ENCODE measurements around the gene PCDHB8. TPM values are rescaled to one million over a fixed set of nuclear protein-coding genes. Genes with fewer than 3 reads are reported as not detected.
"Not testable (repeated sequence)": the region's sequence is repeated elsewhere in the genome, so short reads cannot be mapped to it uniquely, and the experiment has no call there.

Gene PCDHB8
- total RNA-seq, 1 donor from 2014 or later, result 2.4 TPM

- Mint-ChIP-seq H3K27ac (no peak within 1 kb of the TSS), H3K4me3 (peak within 1 kb of the TSS; percentile 10), H3K4me1 (no peaks in the 10 kb centered on the region), H3K36me3 (peaks cover 54% of the 10 kb centered on the region), H3K27me3 (ENCODE audit: low read depth) (no peaks in the 10 kb centered on the region), H3K9me3 (peaks cover 58% of the 10 kb centered on the region)
- no peak for DNase-seq (ENCODE audit: low spot score in 2 of 2, unreplicated experiment in 2 of 2)
- peak; percentile 32 for TF ChIP-seq CTCF (IDR thresholded peaks at IDR 0.05; ENCODE audit: unreplicated experiment)
Measured at GRCh38 chr5:141199359-141200235, 22.0 kb downstream of the PCDHB8 start, which contains the start of gene PCDHB11. Gene PCDHB11 (plus strand): TSS chr5:141199627. CDS start chr5:141199775, 148 bp downstream.

GRCh38 chr5:141201126-141201525 is 23.5 kb downstream of the PCDHB8 start:
- not testable (repeated sequence) for H3K27ac Mint-ChIP-seq; H3K4me3 Mint-ChIP-seq; H3K4me1 Mint-ChIP-seq; H3K27me3 Mint-ChIP-seq (ENCODE audit: low read depth); DNase-seq (ENCODE audit: low spot score in 2 of 2, unreplicated experiment in 2 of 2)
- H3K36me3 Mint-ChIP-seq, result peaks cover 55% of the 10 kb centered on the region
- peaks cover 60% of the 10 kb centered on the region for H3K9me3 Mint-ChIP-seq

GRCh38 chr5:141201646-141202045 is 24.1 kb downstream of the PCDHB8 start:
- not testable (repeated sequence) for H3K4me1 Mint-ChIP-seq; H3K4me3 Mint-ChIP-seq; DNase-seq (ENCODE audit: low spot score in 2 of 2, unreplicated experiment in 2 of 2); H3K27ac Mint-ChIP-seq; H3K27me3 Mint-ChIP-seq (ENCODE audit: low read depth)
- peaks cover 58% of the 10 kb centered on the region for H3K9me3 Mint-ChIP-seq
- H3K36me3 Mint-ChIP-seq, result peaks cover 53% of the 10 kb centered on the region

GRCh38 chr5:141208478-141208877 is 30.9 kb downstream of the PCDHB8 start, which contains the start of gene PCDHB12:
Gene PCDHB12 (plus strand): TSS chr5:141208719. CDS start chr5:141208908, 189 bp downstream.
- Mint-ChIP-seq H3K4me1 (no peaks in the 10 kb centered on the region), H3K4me3 (peak within 1 kb of the TSS; percentile 36), H3K36me3 (peaks cover 50% of the 10 kb centered on the region), H3K27me3 (ENCODE audit: low read depth) (no peaks in the 10 kb centered on the region), H3K27ac (no peak within 1 kb of the TSS), H3K9me3 (peaks cover 62% of the 10 kb centered on the region)
- peak; percentile 4 for TF ChIP-seq CTCF (IDR thresholded peaks at IDR 0.05; ENCODE audit: unreplicated experiment)
- no peak for DNase-seq (ENCODE audit: low spot score in 2 of 2, unreplicated experiment in 2 of 2)

- not testable (repeated sequence) for DNase-seq (ENCODE audit: low spot score in 2 of 2, unreplicated experiment in 2 of 2); H3K4me3 Mint-ChIP-seq; H3K4me1 Mint-ChIP-seq; H3K27me3 Mint-ChIP-seq (ENCODE audit: low read depth); H3K27ac Mint-ChIP-seq
- Mint-ChIP-seq H3K36me3 (peaks cover 55% of the 10 kb centered on the region), H3K9me3 (peaks cover 67% of the 10 kb centered on the region)
Measured at GRCh38 chr5:141210281-141210680, 32.7 kb downstream of the PCDHB8 start.

GRCh38 chr5:141210849-141211248 is 33.3 kb downstream of the PCDHB8 start:
- H3K27me3 Mint-ChIP-seq (ENCODE audit: low read depth); H3K4me3 Mint-ChIP-seq; H3K4me1 Mint-ChIP-seq; DNase-seq (ENCODE audit: low spot score in 2 of 2, unreplicated experiment in 2 of 2); H3K27ac Mint-ChIP-seq: not testable (repeated sequence)
- H3K36me3 Mint-ChIP-seq, result peaks cover 54% of the 10 kb centered on the region
- peaks cover 66% of the 10 kb centered on the region for H3K9me3 Mint-ChIP-seq

- Mint-ChIP-seq H3K36me3 (peaks cover 60% of the 10 kb centered on the region), H3K4me3 (peak within 1 kb of the TSS; percentile 15), H3K9me3 (peaks cover 59% of the 10 kb centered on the region)
- not testable (repeated sequence) for H3K27me3 Mint-ChIP-seq (ENCODE audit: low read depth); H3K27ac Mint-ChIP-seq; H3K4me1 Mint-ChIP-seq; DNase-seq (ENCODE audit: low spot score in 2 of 2, unreplicated experiment in 2 of 2)
Measured at GRCh38 chr5:141213656-141214339, 36.2 kb downstream of the PCDHB8 start, which contains the start of gene PCDHB13. Gene PCDHB13 (plus strand): TSS chr5:141213919. CDS start chr5:141214124, 205 bp downstream.

- H3K9me3 Mint-ChIP-seq, result peaks cover 59% of the 10 kb centered on the region
Measured at GRCh38 chr5:141214583-141214982, 37.0 kb downstream of the PCDHB8 start.

GRCh38 chr5:141215504-141215903 is 37.9 kb downstream of the PCDHB8 start:
- Mint-ChIP-seq H3K9me3 (peaks cover 63% of the 10 kb centered on the region), H3K36me3 (peaks cover 64% of the 10 kb centered on the region)
- H3K4me1 Mint-ChIP-seq; H3K27me3 Mint-ChIP-seq (ENCODE audit: low read depth); H3K27ac Mint-ChIP-seq; H3K4me3 Mint-ChIP-seq; DNase-seq (ENCODE audit: low spot score in 2 of 2, unreplicated experiment in 2 of 2): not testable (repeated sequence)

More at GRCh38 chr5:141214583-141214982, 37.0 kb downstream of the PCDHB8 start:
- not testable (repeated sequence) for H3K27me3 Mint-ChIP-seq (ENCODE audit: low read depth); H3K4me3 Mint-ChIP-seq; H3K4me1 Mint-ChIP-seq; DNase-seq (ENCODE audit: low spot score in 2 of 2, unreplicated experiment in 2 of 2); H3K27ac Mint-ChIP-seq
- peaks cover 61% of the 10 kb centered on the region for H3K36me3 Mint-ChIP-seq

GRCh38 chr5:141216035-141216434 is 38.4 kb downstream of the PCDHB8 start:
- DNase-seq (ENCODE audit: low spot score in 2 of 2, unreplicated experiment in 2 of 2); H3K27ac Mint-ChIP-seq; H3K27me3 Mint-ChIP-seq (ENCODE audit: low read depth); H3K4me3 Mint-ChIP-seq; H3K4me1 Mint-ChIP-seq: not testable (repeated sequence)
- H3K36me3 Mint-ChIP-seq, result peaks cover 65% of the 10 kb centered on the region
- H3K9me3 Mint-ChIP-seq, result peaks cover 69% of the 10 kb centered on the region

Measured in mesothelial cell of epicardium (in vitro differentiated cells).